ENCODE results near the gene SGK1.

SGK1 gene

DNA sequence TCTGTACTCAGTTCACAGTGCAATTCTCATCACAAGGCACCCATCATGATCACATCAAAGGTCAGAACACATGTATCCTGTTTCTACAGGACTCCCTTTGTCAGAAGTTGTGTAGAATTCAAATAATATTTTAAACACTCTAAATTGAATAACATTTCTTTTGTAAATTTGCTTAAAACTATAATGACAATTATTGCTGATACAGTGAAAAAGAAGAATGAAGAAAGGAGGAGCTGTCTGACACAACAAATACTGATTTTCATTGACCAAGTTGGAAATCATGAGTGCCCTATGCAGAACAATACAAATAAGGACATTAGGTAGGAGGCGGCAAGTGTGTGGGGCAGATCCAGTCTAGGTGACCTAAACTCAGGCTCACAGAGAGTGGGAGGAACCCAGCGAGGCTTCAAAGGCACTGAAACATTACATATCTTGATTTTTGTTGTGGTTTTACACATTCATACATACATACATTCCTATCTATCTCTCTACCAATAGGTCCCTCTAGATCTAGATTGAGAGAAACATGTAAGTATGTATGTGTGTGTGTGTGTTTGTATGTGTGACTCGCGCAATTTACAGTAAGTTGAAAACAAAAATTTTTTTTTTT is 186.3 kb downstream of the SGK1 start:
- H3K4me1 ChIP-seq (ENCODE audit: control insufficient read depth, low read length): no peaks in the 10 kb centered on the region
- H3K9me3 ChIP-seq (ENCODE audit: control insufficient read depth, insufficient read depth, low read length): no peaks in the 10 kb centered on the region
- no peaks in the 10 kb centered on the region for H3F3A ChIP-seq (ENCODE audit: control insufficient read depth, insufficient read depth)
- no peaks in the 10 kb centered on the region for H3K79me2 ChIP-seq (ENCODE audit: control insufficient read depth, low read length)
- no peak overlapping the region for H3K27ac ChIP-seq (ENCODE audit: low read depth, low read length)
- H3K36me3 ChIP-seq (ENCODE audit: control insufficient read depth, low read length): no peaks in the 10 kb centered on the region
- H3K4me3 ChIP-seq (ENCODE audit: low read length): no peak overlapping the region
- no peaks in the 10 kb centered on the region for H4K20me1 ChIP-seq (ENCODE audit: control insufficient read depth, insufficient read depth, low read depth, low read length)
- no peaks in the 10 kb centered on the region for H3K27me3 ChIP-seq (ENCODE audit: control insufficient read depth, low read length)
- H3K9me2 ChIP-seq (replicated peaks; ENCODE audit: control insufficient read depth, low read length): no peaks in the 10 kb centered on the region
- H3K4me2 ChIP-seq (ENCODE audit: low read length): no peak overlapping the region
- no peak for TF ChIP-seq EZH2phosphoT487 (IDR thresholded peaks at IDR 0.05; ENCODE audit: borderline replicate concordance, low read length)
- TF ChIP-seq, protein P1, sequence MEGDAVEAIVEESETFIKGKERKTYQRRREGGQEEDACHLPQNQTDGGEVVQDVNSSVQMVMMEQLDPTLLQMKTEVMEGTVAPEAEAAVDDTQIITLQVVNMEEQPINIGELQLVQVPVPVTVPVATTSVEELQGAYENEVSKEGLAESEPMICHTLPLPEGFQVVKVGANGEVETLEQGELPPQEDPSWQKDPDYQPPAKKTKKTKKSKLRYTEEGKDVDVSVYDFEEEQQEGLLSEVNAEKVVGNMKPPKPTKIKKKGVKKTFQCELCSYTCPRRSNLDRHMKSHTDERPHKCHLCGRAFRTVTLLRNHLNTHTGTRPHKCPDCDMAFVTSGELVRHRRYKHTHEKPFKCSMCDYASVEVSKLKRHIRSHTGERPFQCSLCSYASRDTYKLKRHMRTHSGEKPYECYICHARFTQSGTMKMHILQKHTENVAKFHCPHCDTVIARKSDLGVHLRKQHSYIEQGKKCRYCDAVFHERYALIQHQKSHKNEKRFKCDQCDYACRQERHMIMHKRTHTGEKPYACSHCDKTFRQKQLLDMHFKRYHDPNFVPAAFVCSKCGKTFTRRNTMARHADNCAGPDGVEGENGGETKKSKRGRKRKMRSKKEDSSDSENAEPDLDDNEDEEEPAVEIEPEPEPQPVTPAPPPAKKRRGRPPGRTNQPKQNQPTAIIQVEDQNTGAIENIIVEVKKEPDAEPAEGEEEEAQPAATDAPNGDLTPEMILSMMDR (IDR thresholded peaks at IDR 0.05; ENCODE audit: low read depth, low read length, poor library complexity, severe bottlenecking): no peak

DNA sequence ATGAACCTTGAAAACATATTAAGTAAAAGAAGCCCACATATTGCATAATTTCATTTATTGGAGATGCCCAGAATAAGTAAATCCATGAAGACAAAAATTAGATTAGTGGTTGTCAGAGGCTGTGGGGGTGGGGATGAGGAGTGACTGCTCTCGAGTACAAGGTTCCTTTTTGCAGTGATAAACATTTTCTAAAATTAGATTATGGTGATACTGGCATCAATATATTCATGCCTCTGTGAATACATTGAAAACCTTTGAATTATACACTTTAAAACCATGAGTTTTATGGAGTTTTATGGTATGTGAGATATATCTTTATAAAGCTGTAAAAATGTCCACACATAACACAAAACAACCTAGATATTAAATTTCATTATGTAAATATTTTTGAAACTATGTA is 189.8 kb downstream of the SGK1 start:
- Histone ChIP-seq H3F3A (ENCODE audit: control insufficient read depth, insufficient read depth) (no peaks in the 10 kb centered on the region), H3K27me3 (ENCODE audit: control insufficient read depth, low read length) (peaks cover 3% of the 10 kb centered on the region; the same call in 1 of the 2 replicates), H3K27ac (ENCODE audit: low read depth, low read length) (no peak overlapping the region), H3K9me3 (ENCODE audit: control insufficient read depth, insufficient read depth, low read length) (no peaks in the 10 kb centered on the region), H3K4me2 (ENCODE audit: low read length) (no peak overlapping the region), H3K79me2 (ENCODE audit: control insufficient read depth, low read length) (no peaks in the 10 kb centered on the region), H3K4me3 (ENCODE audit: low read length) (no peak overlapping the region), H3K9me2 (replicated peaks; ENCODE audit: control insufficient read depth, low read length) (no peaks in the 10 kb centered on the region), H4K20me1 (ENCODE audit: control insufficient read depth, insufficient read depth, low read depth, low read length) (no peaks in the 10 kb centered on the region), H3K36me3 (ENCODE audit: control insufficient read depth, low read length) (no peaks in the 10 kb centered on the region), H3K4me1 (ENCODE audit: control insufficient read depth, low read length) (no peaks in the 10 kb centered on the region)
- no peak for TF ChIP-seq EZH2phosphoT487 (IDR thresholded peaks at IDR 0.05; ENCODE audit: borderline replicate concordance, low read length)
- TF ChIP-seq, protein P1 (IDR thresholded peaks at IDR 0.05; ENCODE audit: low read depth, low read length, poor library complexity, severe bottlenecking): no peak

DNA sequence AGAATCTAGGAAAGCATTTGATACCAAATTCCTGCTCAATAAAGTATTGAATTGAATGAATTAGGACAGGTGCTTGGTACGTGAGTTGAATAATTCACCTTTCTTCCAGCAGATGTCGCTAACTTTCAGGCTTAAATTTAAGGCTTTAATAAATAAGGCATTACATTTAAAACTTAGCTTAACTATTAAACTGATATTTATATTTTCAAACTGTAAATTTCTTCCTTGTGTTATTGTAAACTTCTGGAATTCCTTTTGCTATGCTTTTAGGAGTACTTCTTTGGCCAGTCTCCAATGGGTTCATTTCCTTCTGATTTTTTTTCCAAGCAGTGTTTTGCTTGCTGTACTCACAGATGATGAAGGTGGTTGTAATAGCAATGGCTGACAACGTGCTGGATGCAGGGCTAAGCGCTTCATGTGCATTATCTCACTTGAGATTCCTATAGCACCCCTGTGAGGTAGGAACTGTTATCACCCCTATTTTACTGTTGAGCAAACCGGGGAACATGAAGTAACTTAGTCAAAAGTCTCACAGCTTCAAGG is 194.2 kb downstream of the SGK1 start:
- peaks cover 3% of the 10 kb centered on the region; the same call in 1 of the 2 replicates for H3K27me3 ChIP-seq (ENCODE audit: control insufficient read depth, low read length)
- no peak overlapping the region for H3K4me2 ChIP-seq (ENCODE audit: low read length)

More for the DNA sequence above, 194.2 kb downstream of the SGK1 start:
- Histone ChIP-seq H3K4me3 (ENCODE audit: low read length) (no peak overlapping the region), H3K9me3 (ENCODE audit: control insufficient read depth, insufficient read depth, low read length) (no peaks in the 10 kb centered on the region), H3K36me3 (ENCODE audit: control insufficient read depth, low read length) (no peaks in the 10 kb centered on the region), H3K9me2 (replicated peaks; ENCODE audit: control insufficient read depth, low read length) (no peaks in the 10 kb centered on the region), H4K20me1 (ENCODE audit: control insufficient read depth, insufficient read depth, low read depth, low read length) (no peaks in the 10 kb centered on the region), H3K27ac (ENCODE audit: low read depth, low read length) (no peak overlapping the region), H3K4me1 (ENCODE audit: control insufficient read depth, low read length) (no peaks in the 10 kb centered on the region), H3K79me2 (ENCODE audit: control insufficient read depth, low read length) (no peaks in the 10 kb centered on the region), H3F3A (ENCODE audit: control insufficient read depth, insufficient read depth) (no peaks in the 10 kb centered on the region)
- TF ChIP-seq, protein P1 (IDR thresholded peaks at IDR 0.05; ENCODE audit: low read depth, low read length, poor library complexity, severe bottlenecking): peak; percentile 73
- no peak for TF ChIP-seq EZH2phosphoT487 (IDR thresholded peaks at IDR 0.05; ENCODE audit: borderline replicate concordance, low read length)

Measured in DOHH2 (cell line).